T-helper 1 cell (primary cell): Measurements from ENCODE around the gene C2orf68.
"Not testable (repeated sequence)": the region's sequence is repeated elsewhere in the genome, so short reads cannot be mapped to it uniquely, and the experiment has no call there.

Experiments
- DNase-seq, 5 donors: peaks; one replicate each; pipeline ENCODE4 v3.0.0-alpha.2; 2012 to 2020

Gene C2orf68

DNA sequence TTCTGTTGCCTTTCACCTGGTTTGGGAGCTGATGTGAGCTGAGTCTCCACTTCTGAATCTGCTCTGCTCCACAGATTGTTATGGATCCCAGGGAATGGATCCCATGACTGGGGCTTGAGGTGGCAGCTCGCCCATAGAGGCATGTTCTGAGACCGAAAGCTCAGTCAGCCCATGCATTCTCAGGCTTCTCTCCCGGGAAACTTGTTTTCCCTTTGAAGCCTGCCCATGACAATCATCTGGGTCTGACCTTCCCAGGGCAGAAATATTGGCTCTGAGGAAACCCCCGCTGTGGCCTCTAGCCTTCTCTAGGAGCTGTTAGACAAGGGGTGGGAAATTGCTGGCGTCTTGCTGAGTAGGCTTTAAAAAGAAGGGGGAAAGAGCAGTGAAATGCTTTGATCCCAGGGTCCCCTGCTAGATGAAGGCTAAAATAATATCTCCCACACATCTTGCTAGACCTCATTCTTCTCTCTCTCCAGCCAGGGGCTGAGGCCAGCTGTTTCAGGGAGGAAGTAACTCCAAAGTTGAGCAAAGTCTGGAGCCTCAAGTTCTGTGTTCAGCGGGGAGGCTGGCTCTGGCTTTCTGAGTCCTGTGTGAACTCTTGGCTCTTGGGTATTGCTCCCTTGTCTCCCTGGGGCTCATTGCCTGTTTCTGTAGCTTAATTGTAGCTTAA is 32.5 kb downstream of the C2orf68 start:
- DNase-seq, result no peak

DNA sequence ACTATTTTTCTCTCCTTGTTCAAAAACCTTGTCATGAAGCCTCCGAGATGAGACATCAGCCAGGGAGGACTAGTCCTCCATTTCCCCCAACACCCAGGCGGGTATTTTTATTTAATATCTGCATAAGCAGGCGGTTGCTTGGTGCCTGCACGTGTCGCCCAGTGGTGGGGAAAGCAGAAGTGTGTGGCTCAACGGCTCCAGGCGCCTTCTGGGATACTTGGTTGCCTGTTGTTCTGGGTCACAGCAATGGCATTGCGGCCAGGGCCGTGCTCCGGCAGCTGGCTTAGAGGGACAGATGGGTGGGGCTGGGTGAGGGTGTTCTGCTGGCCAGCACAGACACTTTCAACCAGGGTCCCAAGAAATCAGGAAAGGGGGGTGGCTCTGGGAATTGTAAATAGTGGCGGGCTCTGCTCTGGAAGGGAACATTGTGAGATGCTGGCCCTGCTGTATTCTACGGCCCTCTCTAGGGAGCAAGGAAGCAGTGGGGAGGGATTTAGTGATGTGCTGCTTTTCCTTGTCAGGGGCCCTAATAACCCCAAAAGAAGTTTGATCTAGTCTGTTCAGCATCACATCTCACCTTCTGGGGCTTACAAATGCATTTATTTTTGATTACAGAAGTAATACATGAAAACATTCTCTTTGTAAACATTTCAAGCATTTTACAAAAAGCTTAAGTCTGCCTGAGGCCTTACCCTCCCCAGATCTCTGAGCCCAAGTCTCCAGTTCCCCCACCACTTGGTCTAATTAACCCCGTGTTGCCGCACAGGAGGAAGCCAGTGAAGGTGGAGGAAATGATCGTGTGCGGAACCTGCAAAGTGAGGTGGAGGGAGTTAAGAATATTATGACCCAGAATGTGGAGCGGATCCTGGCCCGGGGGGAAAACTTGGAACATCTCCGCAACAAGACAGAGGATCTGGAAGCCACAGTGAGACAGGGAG is 33.4 kb downstream of the C2orf68 start:
- DNase-seq, result peak in 1 of 5 donors; percentile 14

DNA sequence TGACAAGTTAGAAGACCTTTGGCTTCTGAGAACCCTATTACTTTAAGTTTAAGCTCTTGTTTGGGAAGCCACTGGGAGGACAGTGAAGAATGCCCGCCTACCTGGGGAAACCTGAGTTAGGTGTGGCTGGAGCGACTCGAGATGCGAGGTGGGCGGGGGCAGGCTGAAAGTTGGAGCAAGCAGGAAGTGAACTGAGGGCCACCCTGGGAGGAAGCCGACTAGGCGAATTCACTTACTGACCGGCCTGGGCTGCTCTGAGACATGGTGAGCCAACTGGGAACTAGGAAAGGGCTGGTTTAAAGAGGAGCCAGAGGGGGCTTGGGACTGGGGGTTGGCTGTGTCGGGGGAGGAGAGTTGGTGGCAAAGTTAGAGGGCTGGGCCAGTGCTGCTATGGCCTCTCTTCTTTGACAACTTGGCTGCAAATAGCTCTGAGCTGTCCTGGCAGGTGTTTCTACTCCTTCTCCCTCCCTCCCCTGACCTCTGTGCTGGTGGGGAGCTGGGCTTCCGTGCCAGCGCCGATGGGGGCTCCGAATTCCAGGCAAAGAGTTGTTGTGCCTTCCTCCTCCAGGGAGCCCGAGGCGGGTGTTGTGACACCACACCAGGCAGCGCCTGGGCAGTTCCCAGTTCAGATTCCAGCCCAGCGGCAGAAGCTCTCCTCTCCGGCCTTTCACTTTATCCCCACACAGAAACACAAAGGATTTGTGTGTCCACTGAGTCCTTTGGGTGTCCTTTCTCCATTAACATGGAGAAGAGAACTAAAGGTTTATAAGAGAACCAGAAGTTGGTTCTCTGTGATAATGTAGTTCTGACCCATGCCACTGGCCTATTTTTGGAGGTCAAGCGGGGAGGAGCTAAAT is 34.3 kb downstream of the C2orf68 start, which contains the start of gene VAMP8:
VAMP8 (plus strand) TSS at position 201 of the 857 bp plus-strand sequence; CDS start at position 262, 61 bp downstream.
- DNase-seq, result peak; percentile 45 to 60 (median 50)

DNA sequence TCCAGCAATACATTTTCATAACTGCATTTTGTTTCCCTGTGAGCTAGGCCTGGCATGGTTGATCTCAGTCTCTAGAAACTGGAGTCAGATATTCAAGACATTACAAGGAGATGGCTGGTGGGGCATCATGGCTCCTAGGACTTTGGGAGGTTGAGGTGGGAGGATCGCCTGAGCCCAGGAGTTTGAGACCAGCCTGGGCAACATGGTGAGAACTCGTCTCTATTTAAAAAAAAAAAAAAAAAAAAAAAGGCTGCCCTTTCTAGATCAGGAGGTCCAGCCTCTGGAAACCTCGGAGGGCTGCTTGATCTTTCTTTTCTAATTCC is 34.8 kb downstream of the C2orf68 start:
- DNase-seq, result no peak

DNA sequence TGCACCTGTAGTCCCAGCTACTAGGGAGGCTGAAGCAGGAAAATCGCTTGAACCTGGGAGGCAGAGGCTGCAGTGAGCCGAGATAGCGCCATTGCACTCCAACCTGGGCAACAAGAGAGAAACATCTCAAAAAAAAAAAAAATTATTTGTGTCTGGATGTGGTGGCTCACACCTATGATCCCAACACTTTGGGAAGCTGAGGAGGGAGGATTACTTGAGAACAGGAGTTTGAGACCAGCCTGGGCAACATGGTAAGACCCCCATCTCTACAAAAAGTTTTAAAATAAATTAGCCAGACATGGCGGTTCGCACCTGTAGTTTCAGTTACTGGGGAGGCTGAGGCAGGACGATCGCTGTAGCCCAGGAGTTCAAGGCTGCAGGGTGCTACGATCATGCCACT is 36.1 kb downstream of the C2orf68 start:
- DNase-seq, result no peak

DNA sequence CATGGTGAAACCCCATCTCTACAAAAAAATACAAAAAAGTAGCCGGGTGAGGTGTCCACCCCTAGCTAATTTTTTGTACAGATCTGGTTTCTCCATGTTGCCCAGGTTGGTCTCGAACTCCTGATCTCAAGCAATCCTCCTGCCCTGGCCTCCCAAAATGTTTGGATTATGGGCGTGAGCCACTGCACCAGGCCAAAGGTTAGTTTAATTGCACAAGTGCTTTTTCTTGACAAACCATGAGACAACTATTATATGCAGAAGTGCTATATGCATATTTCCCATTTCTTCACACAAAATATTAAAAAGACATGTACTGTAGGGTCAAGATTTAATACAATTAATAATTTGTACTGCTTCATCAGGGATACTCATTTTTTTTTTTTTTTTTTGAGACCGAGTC is 45.6 kb downstream of the C2orf68 start:
- DNase-seq, result no peak

DNA sequence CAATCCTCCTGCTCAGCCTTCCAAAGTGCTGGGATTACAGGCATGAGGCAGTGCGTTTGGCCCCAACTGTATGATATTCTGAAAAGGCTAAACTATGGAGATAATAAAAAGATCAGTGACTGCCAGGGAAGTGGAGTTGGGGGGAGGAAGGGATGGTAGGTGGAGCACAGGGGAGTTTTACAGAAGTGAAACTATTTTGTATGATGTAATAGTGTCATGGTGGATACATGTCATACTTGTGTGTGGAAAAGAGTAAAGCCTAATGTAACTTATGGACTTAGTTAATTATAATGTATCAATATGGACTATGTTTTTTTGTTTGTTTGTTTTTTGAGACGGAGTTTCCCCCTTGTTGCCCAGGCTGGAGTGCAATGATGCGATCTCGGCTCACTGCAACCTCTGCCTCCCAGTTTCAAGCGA is 47.7 kb downstream of the C2orf68 start:
- DNase-seq, result no peak

DNA sequence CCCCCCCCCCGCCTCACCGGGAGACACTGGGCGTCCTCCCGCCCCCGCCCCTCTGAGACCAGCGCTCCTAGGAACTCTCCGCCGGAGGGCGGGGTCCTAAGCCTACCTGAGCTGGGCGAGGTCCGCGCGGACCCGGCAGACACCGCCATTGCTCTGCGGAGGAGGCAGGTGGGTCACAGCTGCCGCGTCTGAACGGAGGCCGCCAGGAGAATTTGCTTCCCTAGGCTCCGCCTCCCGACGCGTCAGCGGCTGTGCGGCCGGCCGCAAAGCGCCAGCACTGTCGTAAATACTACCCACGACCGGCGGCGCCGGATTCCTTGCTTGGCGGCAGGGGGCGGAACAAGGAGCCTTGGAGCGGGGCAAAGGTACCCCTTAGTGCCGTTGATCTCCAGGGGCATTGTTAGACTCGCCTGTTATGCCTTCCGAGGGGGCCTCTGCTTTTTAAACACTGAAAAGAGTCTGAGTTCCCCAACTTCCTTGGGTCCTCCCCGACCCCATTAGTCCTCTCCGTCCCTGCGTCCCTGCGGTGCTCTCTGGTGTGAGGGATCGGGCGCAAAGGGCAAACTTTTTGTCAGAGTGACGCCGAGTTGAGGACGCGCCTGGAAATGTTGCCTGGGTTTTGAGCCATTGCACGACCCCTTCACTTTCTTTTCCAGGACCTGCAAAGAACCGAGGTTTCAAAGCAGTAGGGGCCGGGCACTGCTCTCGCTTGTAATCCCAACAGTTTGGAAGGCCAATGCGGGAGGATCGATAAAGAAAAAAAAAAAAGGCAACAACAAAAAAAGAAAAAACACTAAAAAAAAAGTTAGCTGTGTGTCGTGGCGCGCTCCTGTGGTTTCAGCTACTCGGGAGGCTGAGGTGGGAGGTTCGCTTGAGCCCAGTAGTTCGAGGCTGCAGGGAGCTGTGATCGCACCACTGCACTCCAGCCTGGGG is 50.3 kb downstream of the C2orf68 start, which contains the start of gene GGCX:
GGCX (minus strand) TSS at position 214 of the 933 bp plus-strand sequence; CDS start at position 149, 65 bp downstream.
- DNase-seq, result peak; percentile 85 to 95 (median 91)

DNA sequence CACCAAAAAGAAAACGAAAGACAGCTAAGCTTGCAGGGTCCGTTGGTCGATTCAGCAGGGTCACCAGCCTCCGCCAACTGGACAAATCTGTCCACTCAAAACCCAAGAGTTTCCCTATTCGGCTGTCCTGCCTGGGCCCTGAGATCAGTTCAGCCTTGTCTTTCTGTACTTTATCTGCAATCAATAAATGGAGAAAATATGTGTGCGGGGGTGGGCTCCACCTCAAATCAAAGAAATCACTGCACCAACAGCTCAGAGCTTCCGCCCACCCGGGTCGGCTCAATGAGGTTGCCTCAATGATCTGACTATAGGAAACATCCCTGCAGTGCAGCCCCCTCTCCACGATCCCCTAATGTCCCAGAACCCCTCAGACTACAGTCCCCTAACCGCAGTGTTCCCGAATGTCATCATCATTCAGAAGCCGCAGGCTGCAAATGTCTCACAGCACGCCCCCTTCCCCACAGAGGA is 51.0 kb downstream of the C2orf68 start:
- DNase-seq, result no peak

DNA sequence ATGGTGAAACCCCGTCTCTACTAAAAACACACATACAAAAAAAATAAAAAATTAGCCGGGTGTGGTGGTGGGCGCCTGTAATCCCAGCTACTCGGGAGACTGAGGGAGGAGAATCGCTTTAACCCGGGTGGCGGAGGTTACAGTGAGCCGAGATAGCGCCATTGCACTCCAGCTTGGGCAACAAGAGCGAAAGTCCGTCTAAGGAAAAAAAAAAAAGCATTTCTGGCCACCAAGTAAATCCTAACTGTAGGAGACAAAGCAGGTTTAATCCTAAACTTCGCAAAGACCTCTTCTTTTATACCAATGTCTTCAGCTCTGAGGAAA is 51.5 kb downstream of the C2orf68 start:
- not testable (repeated sequence) for DNase-seq

DNA sequence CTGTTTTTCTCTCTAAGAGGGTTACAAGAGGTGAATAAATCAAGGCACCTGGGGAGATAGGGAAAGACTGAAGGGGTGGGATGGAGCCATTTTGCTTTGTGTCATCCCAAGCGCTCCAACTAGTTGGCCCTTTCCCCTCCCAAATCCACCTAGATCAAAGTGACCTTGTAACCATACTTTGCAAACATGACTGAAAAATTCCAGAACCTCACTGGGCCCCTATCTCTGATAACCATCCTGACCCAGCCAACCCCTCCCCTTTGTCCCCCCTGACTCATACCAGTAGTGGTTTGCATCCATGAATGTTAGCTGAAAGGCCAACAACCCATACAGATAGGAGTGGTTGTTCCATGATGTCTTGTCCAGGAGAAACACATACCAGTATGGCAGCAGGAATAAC is 53.7 kb downstream of the C2orf68 start:
- DNase-seq, result no peak

DNA sequence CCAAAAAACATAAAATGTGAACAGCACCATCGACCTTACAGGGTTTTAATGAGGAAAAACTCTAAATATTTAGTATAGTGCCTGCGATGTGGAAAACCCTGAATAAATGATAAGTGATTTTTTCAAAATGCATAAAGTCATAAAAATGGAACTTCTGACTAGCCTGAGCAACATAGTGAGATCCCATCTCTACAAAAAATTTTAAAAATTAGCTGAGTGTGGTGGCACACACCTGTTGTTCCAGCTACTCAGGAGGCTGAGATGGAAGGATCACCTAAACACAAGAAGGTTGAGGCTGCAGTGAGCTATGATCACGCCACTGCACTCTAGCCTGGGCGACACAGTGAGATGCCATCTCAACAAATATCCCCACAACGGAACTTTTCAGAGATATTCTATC is 54.7 kb downstream of the C2orf68 start:
- no peak for DNase-seq
